ENCODE data around the gene TCERG1L. TPM values are rescaled to one million over a fixed set of nuclear protein-coding genes. Genes with fewer than 3 reads are reported as not detected.

TCERG1L gene
- polyA plus RNA-seq, 1 donor from 2014 or later: 0.53 TPM

GRCh38 chr10:131251146-131251541, 60.4 kb downstream of the TCERG1L start:
- Histone ChIP-seq H3F3A (ENCODE audit: insufficient read depth, low read length, poor library complexity, severe bottlenecking) (no peaks in the 10 kb centered on the region), H3K4me2 (ENCODE audit: low read length) (no peak overlapping the region), H3K9ac (ENCODE audit: low read length) (no peak overlapping the region), H3K4me3 (ENCODE audit: low read length) (no peak overlapping the region), H3K27ac (ENCODE audit: low read length) (no peak overlapping the region), H3K36me3 (ENCODE audit: insufficient read depth, low read length) (no peaks in the 10 kb centered on the region), H4K20me1 (ENCODE audit: insufficient read depth) (no peaks in the 10 kb centered on the region), H2AFZ (ENCODE audit: low read depth, low read length) (no peak overlapping the region), H3K27me3 (ENCODE audit: insufficient read depth, low read depth, low read length) (no peaks in the 10 kb centered on the region), H3K9me2 (ENCODE audit: insufficient read depth, low read length) (no peaks in the 10 kb centered on the region), H3K79me2 (replicated peaks; ENCODE audit: insufficient read depth, low read length) (no peaks in the 10 kb centered on the region), H3K9me3 (ENCODE audit: low read length) (no peaks in the 10 kb centered on the region)
- no peak for TF ChIP-seq RAD21 (conservative IDR thresholded peaks at IDR 0.05)
- no peak for TF ChIP-seq MXI1 (conservative IDR thresholded peaks at IDR 0.05; ENCODE audit: poor library complexity, severe bottlenecking)
- TF ChIP-seq SMC3 (conservative IDR thresholded peaks at IDR 0.05; ENCODE audit: poor library complexity): no peak
- no peak for TF ChIP-seq POLR2AphosphoS5 (IDR thresholded peaks at IDR 0.05)
- no peak for TF ChIP-seq EZH2 (IDR thresholded peaks at IDR 0.05; ENCODE audit: borderline replicate concordance, insufficient read depth, low read length, poor library complexity, severe bottlenecking)
- TF ChIP-seq EP300 (conservative IDR thresholded peaks at IDR 0.05; ENCODE audit: poor library complexity, severe bottlenecking): no peak
- TF ChIP-seq TAF1 (IDR thresholded peaks at IDR 0.05; ENCODE audit: low read depth): no peak
- TF ChIP-seq REST (IDR thresholded peaks at IDR 0.05; ENCODE audit: borderline replicate concordance): no peak
- no peak for TF ChIP-seq CTCF (IDR thresholded peaks at IDR 0.05; ENCODE audit: poor library complexity, severe bottlenecking)

- no peak overlapping the region for H3K4me3 ChIP-seq (ENCODE audit: low read length)
- H3K9ac ChIP-seq (ENCODE audit: low read length): no peak overlapping the region
- no peak overlapping the region for H2AFZ ChIP-seq (ENCODE audit: low read depth, low read length)
- TF ChIP-seq SMC3 (conservative IDR thresholded peaks at IDR 0.05; ENCODE audit: poor library complexity) (no peak), EZH2 (IDR thresholded peaks at IDR 0.05; ENCODE audit: borderline replicate concordance, insufficient read depth, low read length, poor library complexity, severe bottlenecking) (no peak), RAD21 (conservative IDR thresholded peaks at IDR 0.05) (no peak), POLR2AphosphoS5 (IDR thresholded peaks at IDR 0.05) (no peak), REST (IDR thresholded peaks at IDR 0.05; ENCODE audit: borderline replicate concordance) (no peak), MXI1 (conservative IDR thresholded peaks at IDR 0.05; ENCODE audit: poor library complexity, severe bottlenecking) (no peak), TAF1 (IDR thresholded peaks at IDR 0.05; ENCODE audit: low read depth) (no peak), EP300 (conservative IDR thresholded peaks at IDR 0.05; ENCODE audit: poor library complexity, severe bottlenecking) (no peak), CTCF (IDR thresholded peaks at IDR 0.05; ENCODE audit: poor library complexity, severe bottlenecking) (no peak)
- H3K27me3 ChIP-seq (ENCODE audit: insufficient read depth, low read depth, low read length): no peaks in the 10 kb centered on the region
- H3K36me3 ChIP-seq (ENCODE audit: insufficient read depth, low read length): no peaks in the 10 kb centered on the region
- no peak overlapping the region for H3K27ac ChIP-seq (ENCODE audit: low read length)
- no peaks in the 10 kb centered on the region for H3K9me3 ChIP-seq (ENCODE audit: low read length)
- H4K20me1 ChIP-seq (ENCODE audit: insufficient read depth): no peaks in the 10 kb centered on the region
- H3F3A ChIP-seq (ENCODE audit: insufficient read depth, low read length, poor library complexity, severe bottlenecking): no peaks in the 10 kb centered on the region
- no peaks in the 10 kb centered on the region for H3K79me2 ChIP-seq (replicated peaks; ENCODE audit: insufficient read depth, low read length)
- no peak overlapping the region for H3K4me2 ChIP-seq (ENCODE audit: low read length)
- H3K9me2 ChIP-seq (ENCODE audit: insufficient read depth, low read length): no peaks in the 10 kb centered on the region
Observed at GRCh38 chr10:131250454-131251145, 60.9 kb downstream of the TCERG1L start.
